HepG2 (cell line): ENCODE measurements around the gene CPEB3. TPM values are rescaled to one million over a fixed set of nuclear protein-coding genes. Genes with fewer than 3 reads are reported as not detected.

Source experiments
- ATAC-seq: fragments of 200-7000 bp; cut with Tn5 transposase; 3 replicates; pipeline ENCODE4 v1.9.1; 2020; ENCODE audit warnings: mild to moderate bottlenecking, moderate library complexity
- BruUV-seq: library from RNA; stranded (reverse); fragments of 400-500 nt; replicated peaks from 2 replicates; lab custom pipeline; 2021; lab: Mats Ljungman, UMichigan
- CTCF ChIA-PET: fragments of 300-600 bp; formaldehyde crosslinking; extraction: SDS; loops from one replicate; lab custom pipeline; 2021; ENCODE audit warnings: low total read pairs, inconsistent platforms, low intra/inter-chr PET ratio; lab: Yijun Ruan, JAX
- POLR2A ChIA-PET: fragments of 350-600 bp; sonication (Branson Sonifier 250); formaldehyde crosslinking; loops from one replicate; lab custom pipeline; 2020; ENCODE audit warnings: antibody characterized with exemption, inconsistent platforms; lab: Yijun Ruan, JAX
- DNase-seq: peaks from one replicate; pipeline ENCODE4 v3.0.0-alpha.2; 2015; ENCODE audit warnings: low spot score
- FAIRE-seq: peaks from 3 replicates; lab custom pipeline; 2011; peaks lifted over from hg19 to GRCh38; lab: Jason Lieb, UNC
- H2AFZ ChIP-seq: one replicate; pipeline ENCODE4 v1.6.1; 2011; ENCODE audit warnings: low read length, inconsistent platforms
- H3K27ac ChIP-seq: fragments of 300-600 bp; 3 replicates; pipeline ENCODE4 v1.8.0; 2011; ENCODE audit warnings: mixed run types, mild to moderate bottlenecking, mixed read lengths, low read length, inconsistent platforms; ENCODE audit not compliant: insufficient read depth; ENCODE audit errors: extremely low read length
- H3K27me3 ChIP-seq, 2 experiments: fragments of 200-600 bp in 1 of 2; 2 replicates in 1 of 2; 3 replicates in 1 of 2; pipeline versions ENCODE4 v1.6.0 to v1.8.0; 2011; ENCODE audit warnings: low read length in 2 of 2, mild to moderate bottlenecking in 2 of 2, moderate library complexity in 2 of 2, inconsistent platforms in 1 of 2; ENCODE audit not compliant: insufficient read depth in 2 of 2, control insufficient read depth in 1 of 2
- H3K36me3 ChIP-seq, 2 experiments: fragments of 200-600 bp in 1 of 2; replicated peaks in 1 of 2; 2 replicates in 1 of 2; 3 replicates in 1 of 2; pipeline versions ENCODE4 v1.5.1 to v1.8.0; 2011; ENCODE audit warnings: low read length in 2 of 2, inconsistent platforms in 1 of 2; ENCODE audit not compliant: insufficient read depth in 2 of 2, control insufficient read depth in 1 of 2
- H3K4me1 ChIP-seq: 2 replicates; pipeline ENCODE4 v1.5.1; 2012; ENCODE audit warnings: low read length, inconsistent platforms; ENCODE audit not compliant: insufficient read depth
- H3K4me2 ChIP-seq: 2 replicates; pipeline ENCODE4 v1.6.0; 2011; ENCODE audit warnings: low read depth, low read length, inconsistent platforms
- H3K4me3 ChIP-seq, 3 experiments: fragments of 200-600 bp in 1 of 3; sonication (generic), shearing (Covaris generic) in 1 of 3; replicated peaks in 1 of 3; 2 replicates each; pipeline ENCODE4 v1.5.1; 2011 to 2016; ENCODE audit warnings: low read length in 3 of 3, inconsistent platforms in 2 of 3, low read depth in 2 of 3, mild to moderate bottlenecking in 2 of 3, control low read depth in 1 of 3, mixed read lengths in 1 of 3; ENCODE audit not compliant: insufficient read depth in 1 of 3
- H3K79me2 ChIP-seq: one replicate; pipeline ENCODE4 v1.6.1; 2011; ENCODE audit warnings: low read length, inconsistent platforms; ENCODE audit not compliant: insufficient read depth
- H3K9ac ChIP-seq: 2 replicates; pipeline ENCODE4 v1.6.0; 2011; ENCODE audit warnings: mild to moderate bottlenecking, low read depth, low read length, inconsistent platforms; ENCODE audit not compliant: insufficient read depth
- H3K9me3 ChIP-seq: 2 replicates; pipeline ENCODE4 v1.5.1; 2012; ENCODE audit warnings: mild to moderate bottlenecking, low read length
- H4K20me1 ChIP-seq: 2 replicates; pipeline ENCODE4 v1.6.0; 2011; ENCODE audit warnings: inconsistent platforms, mild to moderate bottlenecking, low read length, moderate library complexity; ENCODE audit not compliant: insufficient read depth
- CEBPB ChIP-seq: IDR thresholded peaks from 2 replicates; pipeline ENCODE4 v1.6.1; 2011; ENCODE audit warnings: low read depth, low read length, improper control_type of control experiment, borderline replicate concordance
- CTCF ChIP-seq: sonication (generic); formaldehyde crosslinking; IDR thresholded peaks from 2 replicates; pipeline ENCODE4 v1.5.0; 2020; ENCODE audit warnings: mild to moderate bottlenecking, missing genetic modification reagents, moderate library complexity
- FOXC1 ChIP-seq: sonication (generic); formaldehyde crosslinking; IDR thresholded peaks from 2 replicates; pipeline ENCODE4 v1.8.0; 2022; ENCODE audit warnings: mild to moderate bottlenecking, missing genetic modification reagents, borderline replicate concordance
- FOXP4 ChIP-seq: sonication (generic); formaldehyde crosslinking; IDR thresholded peaks from 2 replicates; pipeline ENCODE4 v1.4.0; 2020; ENCODE audit warnings: missing genetic modification reagents
- KAT7 ChIP-seq: IDR thresholded peaks from 2 replicates; pipeline ENCODE4 v1.6.1; 2018; ENCODE audit warnings: borderline replicate concordance, missing compliant biosample characterization
- RFXAP ChIP-seq: sonication (generic); formaldehyde crosslinking; IDR thresholded peaks from 2 replicates; pipeline ENCODE4 v1.4.0; 2020; ENCODE audit warnings: missing genetic modification reagents, borderline replicate concordance
- STAG1 ChIP-seq: sonication (generic); formaldehyde crosslinking; IDR thresholded peaks from 2 replicates; pipeline ENCODE4 v1.4.0; 2020; ENCODE audit warnings: missing genetic modification reagents
- ZNF225 ChIP-seq: sonication (generic); formaldehyde crosslinking; IDR thresholded peaks from 2 replicates; pipeline ENCODE4 v1.4.0; 2020; ENCODE audit warnings: mild to moderate bottlenecking, missing genetic modification reagents
- ZSCAN12 ChIP-seq: sonication (generic); formaldehyde crosslinking; IDR thresholded peaks from 2 replicates; pipeline ENCODE4 v1.9.0; 2021; ENCODE audit warnings: mild to moderate bottlenecking, missing genetic modification reagents
- WGBS: methylation state at CpG from one replicate; pipeline ENCODE4 v1.1.6; 2017; ENCODE audit warnings: low lambda C conversion rate; 5-methylcytosine and 5-hydroxymethylcytosine counted together
- in situ Hi-C: cut with HindIII; loops from 2 replicates; pipeline ENCODE4 v1.10.0; 2017; ENCODE audit warnings: low pct_unique_long_range_greater_than_20kb; ENCODE audit not compliant: extremely low pct_ligation_motif_present
- intact Hi-C: fragments of 100-400 bp; cut with micrococcal nuclease; formaldehyde crosslinking; loops from one replicate; pipeline ENCODE4 v1.10.0; 2022; ENCODE audit not compliant: unreplicated experiment
- polyA plus RNA-seq, 8 experiments: library from polyadenylated mRNA; depleted of rRNA in 3 of 8; stranded (reverse) in 7 of 8; unstranded in 1 of 8; fragments of >200 nt; fragmentation: Illumina TruSeq in 4 of 8; extraction: Trizol in 4 of 8; gene quantifications; 2 replicates each; pipeline versions ENCODE4 v1.2.1 to v1.2.3, GENCODE V29; 2011 to 2016; ENCODE audit warnings: low read depth in 4 of 8, missing spikeins in 1 of 8, mixed read lengths in 1 of 8; ENCODE audit not compliant: insufficient read depth in 1 of 8
- total RNA-seq, 5 experiments: library from RNA; depleted of rRNA; stranded (reverse); fragments of >200 nt; fragmentation: Illumina TruSeq; extraction: Trizol; gene quantifications; 2 replicates each; pipeline ENCODE4 v1.2.3, GENCODE V29; 2016; ENCODE audit warnings: low read depth in 1 of 5

Gene CPEB3
- total and polyA plus RNA-seq, 2 of the 13 experiments (the other 11 are each of a cell fraction or from before 2014, with no cell fraction given): 0.66 to 0.70 TPM

- ChIA-PET POLR2A (no interaction called here), CTCF (no interaction called here)
- 95% methylated on average over 6 of the region's 6 CpGs for WGBS
- ATAC-seq (no peak), FAIRE-seq (no peak), DNase-seq (no peak)
- intact Hi-C loops: no loop called here
- BruUV-seq: no TSS peak
- Histone ChIP-seq H4K20me1 (no peaks in the 10 kb centered on the region), H3K27me3 (no peaks in the 10 kb centered on the region), H3K4me2 (no peak overlapping the region), H3K4me1 (no peaks in the 10 kb centered on the region), H3K9me3 (no peaks in the 10 kb centered on the region), H3K79me2 (no peaks in the 10 kb centered on the region), H3K4me3 (no peak overlapping the region), H3K9ac (no peak overlapping the region), H3K36me3 (peaks cover 1 to 3% of the 10 kb centered on the region in 2 experiments; a peak in 1 of 5 replicates), H2AFZ (no peak overlapping the region), H3K27ac (no peak overlapping the region)
- TF ChIP-seq CTCF (0 out of 2 replicates have a peak, but pooled peaks have one; percentile 11), STAG1 (CRISPR knock-in tag) (peak; percentile 35), ZSCAN12 (CRISPR knock-in tag) (no peak), CEBPB (no peak), ZNF225 (no peak), FOXP4 (CRISPR knock-in tag) (no peak), FOXC1 (CRISPR knock-in tag) (no peak), KAT7 (CRISPR knock-in tag) (no peak), RFXAP (no peak)
- in situ Hi-C loops: no loop called here
These were observed 216.6 kb downstream of the CPEB3 start for GRCh38 chr10:92074126-92074887.
